HepG2 (cell line): ENCODE results near the gene SLC25A45. TPM values are rescaled to one million over a fixed set of nuclear protein-coding genes. Genes with fewer than 3 reads are reported as not detected.

Experiments used
- EEA1 ChIP-seq: sonication (generic); formaldehyde crosslinking; IDR thresholded peaks from 2 replicates; pipeline ENCODE4 v1.5.1; 2020; ENCODE audit warnings: mild to moderate bottlenecking, missing genetic modification reagents, borderline replicate concordance
- PCBP2 ChIP-seq: fragments of 200-400 bp; formaldehyde crosslinking; optimal IDR thresholded peaks from 2 replicates; pipeline ENCODE3; 2018; ENCODE audit warnings: low read length, low read depth; ENCODE audit not compliant: poor library complexity, severe bottlenecking
- RORA ChIP-seq: sonication (generic); formaldehyde crosslinking; IDR thresholded peaks from 2 replicates; pipeline ENCODE4 v1.5.0; 2020; ENCODE audit warnings: mild to moderate bottlenecking, missing genetic modification reagents, moderate library complexity
- ZKSCAN5 ChIP-seq: sonication (generic); formaldehyde crosslinking; IDR thresholded peaks from 2 replicates; pipeline ENCODE4 v1.5.1; 2020; ENCODE audit warnings: mild to moderate bottlenecking, missing genetic modification reagents
- ZMYM2 ChIP-seq: sonication (generic); formaldehyde crosslinking; IDR thresholded peaks from 2 replicates; pipeline ENCODE4 v1.8.0; 2022; ENCODE audit warnings: mild to moderate bottlenecking, missing genetic modification reagents
- ZNF652 ChIP-seq: IDR thresholded peaks from 2 replicates; pipeline ENCODE4 v1.6.1; 2016; ENCODE audit warnings: low read depth, borderline replicate concordance
- ZNF747 ChIP-seq: sonication (generic); formaldehyde crosslinking; IDR thresholded peaks from 2 replicates; pipeline ENCODE4 v1.8.1; 2023; ENCODE audit warnings: missing genetic modification reagents, mild to moderate bottlenecking, borderline replicate concordance
- polyA plus RNA-seq, 8 experiments: library from polyadenylated mRNA; depleted of rRNA in 3 of 8; stranded (reverse) in 7 of 8; unstranded in 1 of 8; fragments of >200 nt; fragmentation: Illumina TruSeq in 4 of 8; extraction: Trizol in 4 of 8; gene quantifications; 2 replicates each; pipeline versions ENCODE4 v1.2.1 to v1.2.3, GENCODE V29; 2011 to 2016; ENCODE audit warnings: low read depth in 4 of 8, missing spikeins in 1 of 8, mixed read lengths in 1 of 8; ENCODE audit not compliant: insufficient read depth in 1 of 8
- total RNA-seq, 5 experiments: library from RNA; depleted of rRNA; stranded (reverse); fragments of >200 nt; fragmentation: Illumina TruSeq; extraction: Trizol; gene quantifications; 2 replicates each; pipeline ENCODE4 v1.2.3, GENCODE V29; 2016; ENCODE audit warnings: low read depth in 1 of 5
- TF ChIP-seq, protein P1 (sequence below): sonication (generic); formaldehyde crosslinking; IDR thresholded peaks from 2 replicates; pipeline ENCODE4 v1.4.0; 2020; ENCODE audit warnings: missing genetic modification reagents, mild to moderate bottlenecking, borderline replicate concordance
- TF ChIP-seq, protein P2 (sequence below): sonication (generic); formaldehyde crosslinking; IDR thresholded peaks from 2 replicates; pipeline ENCODE4 v1.4.0; 2020; ENCODE audit warnings: missing genetic modification reagents, mild to moderate bottlenecking, borderline replicate concordance
- TF ChIP-seq, protein P3 (sequence below): sonication (generic); formaldehyde crosslinking; IDR thresholded peaks from 2 replicates; pipeline ENCODE4 v1.4.0; 2020; ENCODE audit warnings: mild to moderate bottlenecking, missing genetic modification reagents
- TF ChIP-seq, protein P4 (sequence below): sonication (generic); formaldehyde crosslinking; IDR thresholded peaks from 2 replicates; pipeline ENCODE4 v1.8.0; 2022; ENCODE audit warnings: missing genetic modification reagents, mild to moderate bottlenecking, borderline replicate concordance
- TF ChIP-seq, protein P5 (sequence below): sonication (generic); formaldehyde crosslinking; IDR thresholded peaks from 2 replicates; pipeline ENCODE4 v1.8.1; 2023; ENCODE audit warnings: missing genetic modification reagents, mild to moderate bottlenecking, borderline replicate concordance

The SLC25A45 gene
- total and polyA plus RNA-seq, 2 of the 13 experiments (the other 11 are each of a cell fraction or from before 2014, with no cell fraction given): 1.2 to 3.4 TPM

DNA sequence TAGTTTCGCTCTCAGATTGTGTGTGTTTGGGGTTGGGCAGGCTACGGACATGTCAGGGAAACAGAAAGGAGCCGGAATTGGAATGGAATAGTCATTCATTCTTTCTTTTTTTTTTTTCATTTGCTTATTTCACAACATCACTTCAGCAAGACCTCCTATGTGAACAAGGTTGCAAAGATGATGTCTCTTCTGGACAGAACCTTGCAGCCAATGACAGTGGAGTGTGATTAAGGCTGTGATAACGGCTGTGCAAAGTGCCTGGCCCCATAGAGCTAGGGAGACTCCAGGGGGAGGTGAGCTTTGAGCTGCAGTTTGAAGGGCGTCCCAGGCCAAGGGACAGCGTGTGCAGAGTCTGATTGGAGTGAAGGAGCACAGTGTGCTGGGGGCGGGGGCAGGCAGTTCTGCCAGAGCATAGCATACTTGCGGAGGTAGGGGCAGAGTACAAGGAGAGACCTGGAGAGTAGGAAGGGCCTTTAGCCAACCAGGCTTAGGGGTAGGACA, 24.5 kb downstream of the SLC25A45 start (continued):
- TF ChIP-seq, protein P1, sequence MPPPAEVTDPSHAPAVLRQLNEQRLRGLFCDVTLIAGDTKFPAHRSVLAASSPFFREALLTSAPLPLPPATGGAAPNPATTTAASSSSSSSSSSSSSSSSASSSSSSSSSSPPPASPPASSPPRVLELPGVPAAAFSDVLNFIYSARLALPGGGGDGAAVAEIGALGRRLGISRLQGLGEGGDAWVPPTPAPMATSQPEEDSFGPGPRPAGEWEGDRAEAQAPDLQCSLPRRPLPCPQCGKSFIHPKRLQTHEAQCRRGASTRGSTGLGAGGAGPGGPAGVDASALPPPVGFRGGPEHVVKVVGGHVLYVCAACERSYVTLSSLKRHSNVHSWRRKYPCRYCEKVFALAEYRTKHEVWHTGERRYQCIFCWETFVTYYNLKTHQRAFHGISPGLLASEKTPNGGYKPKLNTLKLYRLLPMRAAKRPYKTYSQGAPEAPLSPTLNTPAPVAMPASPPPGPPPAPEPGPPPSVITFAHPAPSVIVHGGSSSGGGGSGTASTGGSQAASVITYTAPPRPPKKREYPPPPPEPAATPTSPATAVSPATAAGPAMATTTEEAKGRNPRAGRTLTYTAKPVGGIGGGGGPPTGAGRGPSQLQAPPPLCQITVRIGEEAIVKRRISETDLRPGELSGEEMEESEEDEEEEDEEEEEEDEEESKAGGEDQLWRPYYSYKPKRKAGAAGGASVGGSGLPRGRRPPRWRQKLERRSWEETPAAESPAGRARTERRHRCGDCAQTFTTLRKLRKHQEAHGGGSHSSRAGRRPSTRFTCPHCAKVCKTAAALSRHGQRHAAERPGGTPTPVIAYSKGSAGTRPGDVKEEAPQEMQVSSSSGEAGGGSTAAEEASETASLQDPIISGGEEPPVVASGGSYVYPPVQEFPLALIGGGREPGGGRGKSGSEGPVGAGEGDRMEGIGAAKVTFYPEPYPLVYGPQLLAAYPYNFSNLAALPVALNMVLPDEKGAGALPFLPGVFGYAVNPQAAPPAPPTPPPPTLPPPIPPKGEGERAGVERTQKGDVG (CRISPR knock-in tag): no peak
- TF ChIP-seq, protein P2, sequence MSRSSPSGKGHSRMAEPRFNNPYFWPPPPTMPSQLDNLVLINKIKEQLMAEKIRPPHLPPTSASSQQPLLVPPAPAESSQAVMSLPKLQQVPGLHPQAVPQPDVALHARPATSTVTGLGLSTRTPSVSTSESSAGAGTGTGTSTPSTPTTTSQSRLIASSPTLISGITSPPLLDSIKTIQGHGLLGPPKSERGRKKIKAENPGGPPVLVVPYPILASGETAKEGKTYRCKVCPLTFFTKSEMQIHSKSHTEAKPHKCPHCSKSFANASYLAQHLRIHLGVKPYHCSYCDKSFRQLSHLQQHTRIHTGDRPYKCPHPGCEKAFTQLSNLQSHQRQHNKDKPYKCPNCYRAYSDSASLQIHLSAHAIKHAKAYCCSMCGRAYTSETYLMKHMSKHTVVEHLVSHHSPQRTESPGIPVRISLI: peak; percentile 97
- no peak for TF ChIP-seq PCBP2
- TF ChIP-seq RORA (CRISPR knock-in tag): no peak
- peak; percentile 78 for TF ChIP-seq ZMYM2 (CRISPR knock-in tag)
- no peak for TF ChIP-seq EEA1 (CRISPR knock-in tag)
- no peak for TF ChIP-seq ZNF747
- TF ChIP-seq ZNF652: no peak
- TF ChIP-seq, protein P3, sequence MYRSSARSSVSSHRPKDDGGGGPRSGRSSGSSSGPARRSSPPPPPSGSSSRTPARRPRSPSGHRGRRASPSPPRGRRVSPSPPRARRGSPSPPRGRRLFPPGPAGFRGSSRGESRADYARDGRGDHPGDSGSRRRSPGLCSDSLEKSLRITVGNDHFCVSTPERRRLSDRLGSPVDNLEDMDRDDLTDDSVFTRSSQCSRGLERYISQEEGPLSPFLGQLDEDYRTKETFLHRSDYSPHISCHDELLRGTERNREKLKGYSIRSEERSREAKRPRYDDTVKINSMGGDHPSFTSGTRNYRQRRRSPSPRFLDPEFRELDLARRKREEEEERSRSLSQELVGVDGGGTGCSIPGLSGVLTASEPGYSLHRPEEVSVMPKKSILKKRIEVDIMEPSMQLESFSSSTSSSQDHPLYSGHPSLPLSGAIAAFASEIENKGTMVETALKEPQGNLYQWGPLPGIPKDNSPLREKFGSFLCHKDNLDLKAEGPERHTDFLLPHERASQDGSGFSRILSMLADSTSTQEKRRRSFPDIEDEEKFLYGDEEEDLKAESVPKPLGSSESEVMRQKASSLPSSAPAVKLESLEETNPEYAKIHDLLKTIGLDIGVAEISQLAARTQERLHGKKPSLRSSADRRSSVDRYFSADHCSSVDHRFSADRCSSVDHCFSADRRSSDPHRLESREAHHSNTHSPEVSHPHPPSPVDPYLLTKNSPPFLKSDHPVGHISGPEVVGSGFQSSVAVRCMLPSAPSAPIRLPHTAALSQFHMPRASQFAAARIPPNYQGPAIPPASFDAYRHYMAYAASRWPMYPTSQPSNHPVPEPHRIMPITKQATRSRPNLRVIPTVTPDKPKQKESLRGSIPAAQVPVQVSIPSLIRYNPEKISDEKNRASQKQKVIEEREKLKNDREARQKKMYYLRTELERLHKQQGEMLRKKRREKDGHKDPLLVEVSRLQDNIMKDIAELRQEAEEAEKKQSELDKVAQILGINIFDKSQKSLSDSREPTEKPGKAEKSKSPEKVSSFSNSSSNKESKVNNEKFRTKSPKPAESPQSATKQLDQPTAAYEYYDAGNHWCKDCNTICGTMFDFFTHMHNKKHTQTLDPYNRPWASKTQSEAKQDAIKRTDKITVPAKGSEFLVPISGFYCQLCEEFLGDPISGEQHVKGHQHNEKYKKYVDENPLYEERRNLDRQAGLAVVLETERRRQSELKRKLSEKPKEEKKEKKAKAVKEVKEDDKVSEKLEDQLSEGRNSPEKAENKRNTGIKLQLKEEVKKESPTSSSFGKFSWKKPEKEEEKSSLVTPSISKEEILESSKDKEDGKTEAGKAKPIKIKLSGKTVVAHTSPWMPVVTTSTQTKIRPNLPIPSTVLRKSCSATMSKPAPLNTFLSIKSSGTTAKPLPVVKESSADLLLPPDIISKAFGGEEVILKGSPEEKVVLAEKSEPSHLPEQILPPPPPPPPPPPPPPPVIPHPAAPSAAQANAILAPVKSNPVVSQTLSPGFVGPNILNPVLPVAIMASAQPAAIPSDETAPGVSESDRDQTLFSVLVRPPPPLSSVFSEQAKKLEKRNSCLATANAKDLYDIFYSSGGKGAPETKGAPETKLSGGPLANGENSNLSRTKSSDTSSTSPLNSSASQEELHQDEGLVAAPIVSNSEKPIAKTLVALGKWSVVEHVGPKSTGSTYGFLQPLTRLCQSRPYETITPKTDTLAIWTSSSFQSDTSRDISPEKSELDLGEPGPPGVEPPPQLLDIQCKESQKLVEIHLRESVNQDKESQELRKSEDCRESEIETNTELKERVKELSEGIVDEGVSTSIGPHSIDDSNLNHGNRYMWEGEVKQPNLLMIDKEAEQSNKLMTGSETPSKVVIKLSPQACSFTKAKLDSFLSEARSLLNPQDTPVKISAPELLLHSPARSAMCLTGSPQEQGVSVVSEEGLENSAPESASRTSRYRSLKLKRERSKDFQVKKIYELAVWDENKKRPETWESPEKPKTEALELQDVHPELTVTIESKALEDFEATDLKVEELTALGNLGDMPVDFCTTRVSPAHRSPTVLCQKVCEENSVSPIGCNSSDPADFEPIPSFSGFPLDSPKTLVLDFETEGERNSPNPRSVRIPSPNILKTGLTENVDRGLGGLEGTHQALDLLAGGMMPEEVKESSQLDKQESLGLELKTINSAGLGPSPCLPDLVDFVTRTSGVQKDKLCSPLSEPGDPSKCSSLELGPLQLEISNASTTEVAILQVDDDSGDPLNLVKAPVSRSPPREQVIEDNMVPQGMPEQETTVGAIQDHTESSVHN: no peak
- TF ChIP-seq, protein P4, sequence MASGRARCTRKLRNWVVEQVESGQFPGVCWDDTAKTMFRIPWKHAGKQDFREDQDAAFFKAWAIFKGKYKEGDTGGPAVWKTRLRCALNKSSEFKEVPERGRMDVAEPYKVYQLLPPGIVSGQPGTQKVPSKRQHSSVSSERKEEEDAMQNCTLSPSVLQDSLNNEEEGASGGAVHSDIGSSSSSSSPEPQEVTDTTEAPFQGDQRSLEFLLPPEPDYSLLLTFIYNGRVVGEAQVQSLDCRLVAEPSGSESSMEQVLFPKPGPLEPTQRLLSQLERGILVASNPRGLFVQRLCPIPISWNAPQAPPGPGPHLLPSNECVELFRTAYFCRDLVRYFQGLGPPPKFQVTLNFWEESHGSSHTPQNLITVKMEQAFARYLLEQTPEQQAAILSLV (CRISPR knock-in tag): peak; percentile 41; the same call in 1 of the 2 replicates
- TF ChIP-seq, protein P5, sequence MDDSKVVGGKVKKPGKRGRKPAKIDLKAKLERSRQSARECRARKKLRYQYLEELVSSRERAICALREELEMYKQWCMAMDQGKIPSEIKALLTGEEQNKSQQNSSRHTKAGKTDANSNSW (CRISPR knock-in tag): no peak
- no peak; the same call in 1 of the 2 replicates for TF ChIP-seq ZKSCAN5 (CRISPR knock-in tag)
